ENCODE results near the gene ZFYVE16. TPM values are rescaled to one million over a fixed set of nuclear protein-coding genes. Genes with fewer than 3 reads are reported as not detected.

The ZFYVE16 gene
- total RNA-seq, 1 experiment from 2014 or later, result 41.2 TPM

DNA sequence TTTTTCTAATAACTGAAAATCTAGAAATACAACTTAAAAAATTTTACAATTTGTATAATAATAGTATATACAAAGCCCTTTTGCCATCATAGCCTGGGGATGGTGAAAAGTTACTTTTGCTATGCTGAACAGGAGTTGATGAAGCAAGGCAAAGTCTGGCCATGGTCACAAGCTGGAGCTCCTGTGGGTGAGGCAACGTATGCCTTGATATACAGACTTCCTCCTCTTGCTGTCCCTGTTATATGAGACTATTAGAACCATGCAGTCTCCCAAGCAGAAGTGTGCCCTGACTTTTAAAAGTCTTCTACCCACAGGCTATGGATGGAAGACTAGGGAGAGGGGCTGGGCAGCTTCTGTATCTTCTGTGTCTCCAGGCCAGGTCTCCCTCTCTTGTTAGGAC is 95.8 kb downstream of the ZFYVE16 start:
- H3K36me3 ChIP-seq (ENCODE audit: insufficient read depth, low read length), result no peaks in the 10 kb centered on the region
- DNase-seq, result no peak
- H3K27ac ChIP-seq (ENCODE audit: low read length), result no peak overlapping the region
- H3K9me3 ChIP-seq (ENCODE audit: low read length), result no peaks in the 10 kb centered on the region
- no peaks in the 10 kb centered on the region for H3K27me3 ChIP-seq (ENCODE audit: low read length)
- H3K4me1 ChIP-seq (ENCODE audit: low read length), result no peaks in the 10 kb centered on the region
- no peak overlapping the region for H3K4me2 ChIP-seq (ENCODE audit: low read depth, low read length, poor library complexity, severe bottlenecking)
- H3K9me2 ChIP-seq (replicated peaks; ENCODE audit: insufficient read depth, low read length), result no peaks in the 10 kb centered on the region
- H3K79me2 ChIP-seq (ENCODE audit: low read length), result no peaks in the 10 kb centered on the region
- no peak overlapping the region for H3K4me3 ChIP-seq (ENCODE audit: low read length)
- H2AFZ ChIP-seq (ENCODE audit: low read length), result no peak overlapping the region
- no peaks in the 10 kb centered on the region for H4K20me1 ChIP-seq (ENCODE audit: insufficient read depth, low read depth, low read length)
- H3K9ac ChIP-seq (ENCODE audit: low read length), result no peak overlapping the region

DNA sequence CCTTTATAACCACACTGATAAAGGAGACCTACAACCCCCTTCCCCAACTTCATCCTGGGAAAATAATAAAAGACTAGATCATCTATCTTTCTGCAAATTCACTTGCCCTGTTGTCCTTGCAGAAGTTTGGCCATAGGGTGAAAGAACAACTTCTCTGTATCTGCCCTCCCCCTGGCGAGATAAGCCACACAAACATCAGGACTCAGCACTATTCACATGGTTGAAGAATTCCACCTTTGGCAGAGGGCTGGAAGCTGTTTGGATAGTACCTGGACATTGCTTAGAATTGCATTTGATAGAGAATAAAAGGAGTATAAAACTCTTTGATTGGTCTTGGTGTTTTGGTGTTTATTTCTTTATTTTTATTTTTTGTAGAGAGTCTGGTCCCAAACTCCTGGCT is 97.0 kb downstream of the ZFYVE16 start:
- Histone ChIP-seq H3K27ac (ENCODE audit: low read length) (no peak overlapping the region), H3K4me3 (ENCODE audit: low read length) (no peak overlapping the region), H4K20me1 (ENCODE audit: insufficient read depth, low read depth, low read length) (no peaks in the 10 kb centered on the region), H3K27me3 (ENCODE audit: low read length) (no peaks in the 10 kb centered on the region), H3K79me2 (ENCODE audit: low read length) (no peaks in the 10 kb centered on the region), H2AFZ (ENCODE audit: low read length) (no peak overlapping the region), H3K4me1 (ENCODE audit: low read length) (no peaks in the 10 kb centered on the region), H3K9me2 (replicated peaks; ENCODE audit: insufficient read depth, low read length) (no peaks in the 10 kb centered on the region), H3K9ac (ENCODE audit: low read length) (no peak overlapping the region), H3K4me2 (ENCODE audit: low read depth, low read length, poor library complexity, severe bottlenecking) (no peak overlapping the region), H3K36me3 (ENCODE audit: insufficient read depth, low read length) (no peaks in the 10 kb centered on the region), H3K9me3 (ENCODE audit: low read length) (no peaks in the 10 kb centered on the region)
- no peak for DNase-seq

DNA sequence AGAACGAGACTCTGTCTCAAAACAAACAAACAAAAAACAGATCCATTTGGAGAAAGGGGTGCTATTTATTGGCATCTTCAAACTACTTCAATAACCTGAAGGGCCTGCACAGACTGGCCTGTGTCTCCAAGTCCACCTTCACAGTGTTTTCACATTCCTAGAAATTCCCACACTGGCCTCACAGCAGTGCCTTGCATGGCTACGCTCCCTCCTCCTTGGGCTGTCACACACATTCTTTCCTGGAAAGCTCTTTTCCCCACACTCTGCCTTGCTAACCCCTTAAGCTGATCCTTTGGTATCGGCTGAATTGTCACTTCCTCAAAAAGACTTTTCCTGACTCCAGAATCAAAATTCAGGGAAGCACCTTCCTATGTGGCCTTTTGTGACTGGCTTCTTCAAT is 99.8 kb downstream of the ZFYVE16 start:
- Histone ChIP-seq H3K36me3 (ENCODE audit: insufficient read depth, low read length) (no peaks in the 10 kb centered on the region), H3K4me3 (ENCODE audit: low read length) (no peak overlapping the region), H3K27ac (ENCODE audit: low read length) (no peak overlapping the region), H3K4me2 (ENCODE audit: low read depth, low read length, poor library complexity, severe bottlenecking) (no peak overlapping the region), H2AFZ (ENCODE audit: low read length) (no peak overlapping the region), H3K9me3 (ENCODE audit: low read length) (no peaks in the 10 kb centered on the region), H3K9ac (ENCODE audit: low read length) (no peak overlapping the region), H3K4me1 (ENCODE audit: low read length) (no peaks in the 10 kb centered on the region), H3K79me2 (ENCODE audit: low read length) (no peaks in the 10 kb centered on the region), H3K27me3 (ENCODE audit: low read length) (no peaks in the 10 kb centered on the region), H3K9me2 (replicated peaks; ENCODE audit: insufficient read depth, low read length) (no peaks in the 10 kb centered on the region), H4K20me1 (ENCODE audit: insufficient read depth, low read depth, low read length) (no peaks in the 10 kb centered on the region)
- DNase-seq, result no peak

DNA sequence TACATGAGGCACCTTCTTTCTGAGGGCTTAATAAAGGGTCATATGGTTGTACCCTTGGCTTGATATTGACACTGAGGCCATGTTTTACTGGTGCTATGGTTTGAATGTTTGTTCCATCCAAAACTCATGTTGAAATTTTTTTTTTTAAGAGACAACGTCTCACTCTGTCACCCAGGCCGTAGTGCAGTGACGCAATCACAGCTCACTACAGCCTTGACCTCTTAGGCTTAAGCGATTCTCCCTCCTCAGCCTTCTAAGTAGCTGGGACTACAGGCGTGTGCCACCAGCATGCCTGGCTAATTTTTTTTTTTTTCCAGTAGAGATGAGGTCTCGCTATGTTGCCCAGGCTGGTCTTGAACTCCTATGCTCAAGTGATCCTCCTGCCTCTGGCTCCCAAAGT is 101.0 kb downstream of the ZFYVE16 start:
- H3K9me2 ChIP-seq (replicated peaks; ENCODE audit: insufficient read depth, low read length), result no peaks in the 10 kb centered on the region
- H3K27ac ChIP-seq (ENCODE audit: low read length), result no peak overlapping the region
- H3K4me2 ChIP-seq (ENCODE audit: low read depth, low read length, poor library complexity, severe bottlenecking), result no peak overlapping the region
- no peak overlapping the region for H2AFZ ChIP-seq (ENCODE audit: low read length)
- H3K79me2 ChIP-seq (ENCODE audit: low read length), result no peaks in the 10 kb centered on the region
- DNase-seq, result no peak
- no peaks in the 10 kb centered on the region for H3K27me3 ChIP-seq (ENCODE audit: low read length)
- H3K4me3 ChIP-seq (ENCODE audit: low read length), result no peak overlapping the region
- H3K9me3 ChIP-seq (ENCODE audit: low read length), result no peaks in the 10 kb centered on the region
- no peaks in the 10 kb centered on the region for H3K36me3 ChIP-seq (ENCODE audit: insufficient read depth, low read length)
- H3K4me1 ChIP-seq (ENCODE audit: low read length), result no peaks in the 10 kb centered on the region
- H4K20me1 ChIP-seq (ENCODE audit: insufficient read depth, low read depth, low read length), result no peaks in the 10 kb centered on the region
- H3K9ac ChIP-seq (ENCODE audit: low read length), result no peak overlapping the region

DNA sequence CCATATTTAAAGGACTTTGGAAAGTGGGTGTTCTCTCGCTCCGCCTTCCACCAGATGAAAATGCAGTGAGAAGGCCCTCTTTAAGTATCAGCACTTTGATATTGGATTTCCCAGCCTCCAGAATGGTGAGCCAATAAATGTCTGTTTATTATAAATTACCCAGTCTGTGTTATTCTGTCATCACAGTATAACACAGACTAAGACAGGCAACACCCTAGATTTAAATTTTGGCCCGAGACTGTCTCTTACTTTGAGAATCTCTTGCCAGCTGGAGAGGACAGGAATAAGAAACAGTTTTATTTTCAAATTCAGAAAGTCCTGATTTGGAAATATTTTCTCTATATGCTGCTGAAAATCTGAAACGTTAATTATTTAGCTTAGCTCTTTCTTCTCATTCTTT is 101.5 kb downstream of the ZFYVE16 start:
- Histone ChIP-seq H4K20me1 (ENCODE audit: insufficient read depth, low read depth, low read length) (no peaks in the 10 kb centered on the region), H3K27ac (ENCODE audit: low read length) (no peak overlapping the region), H3K4me1 (ENCODE audit: low read length) (no peaks in the 10 kb centered on the region), H3K9me3 (ENCODE audit: low read length) (no peaks in the 10 kb centered on the region), H3K4me3 (ENCODE audit: low read length) (no peak overlapping the region), H3K79me2 (ENCODE audit: low read length) (no peaks in the 10 kb centered on the region), H3K36me3 (ENCODE audit: insufficient read depth, low read length) (no peaks in the 10 kb centered on the region), H3K9me2 (replicated peaks; ENCODE audit: insufficient read depth, low read length) (no peaks in the 10 kb centered on the region), H3K9ac (ENCODE audit: low read length) (no peak overlapping the region), H3K27me3 (ENCODE audit: low read length) (no peaks in the 10 kb centered on the region), H2AFZ (ENCODE audit: low read length) (no peak overlapping the region), H3K4me2 (ENCODE audit: low read depth, low read length, poor library complexity, severe bottlenecking) (no peak overlapping the region)
- no peak for DNase-seq

DNA sequence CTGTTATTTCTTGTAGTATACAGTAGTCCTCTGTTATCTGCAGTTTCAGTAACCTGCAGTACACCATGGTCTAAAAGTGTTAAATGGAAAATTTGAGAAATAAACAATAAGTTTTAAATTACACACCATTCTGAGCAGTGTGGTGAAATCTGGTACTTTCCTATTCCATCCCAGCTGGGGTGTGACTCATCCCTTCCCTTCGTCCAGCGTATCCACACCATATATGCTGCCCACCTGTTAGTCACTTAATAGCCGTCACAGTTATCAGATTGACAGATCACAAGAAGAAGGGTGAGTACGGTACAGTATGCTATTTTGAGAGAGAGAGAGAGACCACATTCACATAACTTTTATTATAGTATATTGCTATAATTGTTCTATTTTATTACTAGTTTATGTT is 109.0 kb downstream of the ZFYVE16 start:
- H3K9ac ChIP-seq (ENCODE audit: low read length), result no peak overlapping the region
- H3K4me2 ChIP-seq (ENCODE audit: low read depth, low read length, poor library complexity, severe bottlenecking), result no peak overlapping the region
- no peak for DNase-seq
- H4K20me1 ChIP-seq (ENCODE audit: insufficient read depth, low read depth, low read length), result no peaks in the 10 kb centered on the region
- no peak overlapping the region for H2AFZ ChIP-seq (ENCODE audit: low read length)
- H3K9me3 ChIP-seq (ENCODE audit: low read length), result no peaks in the 10 kb centered on the region
- no peaks in the 10 kb centered on the region for H3K36me3 ChIP-seq (ENCODE audit: insufficient read depth, low read length)
- no peak overlapping the region for H3K27ac ChIP-seq (ENCODE audit: low read length)
- no peaks in the 10 kb centered on the region for H3K4me1 ChIP-seq (ENCODE audit: low read length)
- H3K4me3 ChIP-seq (ENCODE audit: low read length), result no peak overlapping the region
- no peaks in the 10 kb centered on the region for H3K27me3 ChIP-seq (ENCODE audit: low read length)
- H3K9me2 ChIP-seq (replicated peaks; ENCODE audit: insufficient read depth, low read length), result no peaks in the 10 kb centered on the region
- no peaks in the 10 kb centered on the region for H3K79me2 ChIP-seq (ENCODE audit: low read length)

Small RNA genes within 50 kb of the gene (small RNA-seq; reads per million reads assigned to genes)
- not detected for gene RNU6-211P

Other genes with a start within 250 kb of the ZFYVE16 start
- gene SERINC5, start 152.0 kb upstream of the ZFYVE16 start, total RNA-seq (2014; rRNA removed; shearing (Covaris generic); ENCODE audit: low replicate concordance), result 2.6 and 4.4 TPM in 2 replicates
- gene SPZ1, start 88.1 kb upstream of the ZFYVE16 start, total RNA-seq (2014; rRNA removed; shearing (Covaris generic); ENCODE audit: low replicate concordance), result not detected in 2 replicates
- gene FAM151B, start 80.0 kb downstream of the ZFYVE16 start, total RNA-seq (2014; rRNA removed; shearing (Covaris generic); ENCODE audit: low replicate concordance), result 0.36 and 0.60 TPM in 2 replicates
- not detected in 2 replicates for gene ANKRD34B, start 162.2 kb downstream of the ZFYVE16 start, total RNA-seq (2014; rRNA removed; shearing (Covaris generic); ENCODE audit: low replicate concordance)
- gene MSH3, start 246.6 kb downstream of the ZFYVE16 start, total RNA-seq (2014; rRNA removed; shearing (Covaris generic); ENCODE audit: low replicate concordance), result 11.1 and 24.6 TPM in 2 replicates
- gene DHFR, start 246.9 kb downstream of the ZFYVE16 start, total RNA-seq (2014; rRNA removed; shearing (Covaris generic); ENCODE audit: low replicate concordance), result 36.2 and 76.1 TPM in 2 replicates